Tibial nerve (tissue), 4 donors: ENCODE results near the gene TFIP11. TPM values are rescaled to one million over a fixed set of nuclear protein-coding genes. Genes with fewer than 3 reads are reported as not detected.

Experiments used
- DNase-seq, 2 donors: peaks; one replicate each; pipeline ENCODE4 v3.0.0-alpha.2; 2019; ENCODE audit warnings: low spot score in 2 of 2
- H3K27ac ChIP-seq, 4 donors: fragments of 200-600 bp; sonication (generic) in 3 of 4; one replicate each; pipeline ENCODE4 v1.5.1; 2017 to 2019; ENCODE audit warnings: mild to moderate bottlenecking in 1 of 4
- H3K27me3 ChIP-seq, 2 donors: fragments of 200-600 bp; sonication (generic) in 1 of 2; one replicate each; pipeline versions ENCODE4 v1.5.1 to v1.6.0; 2017 to 2019
- H3K36me3 ChIP-seq, 3 donors: fragments of 200-600 bp; sonication (generic); one replicate each; pipeline ENCODE4 v1.5.1; 2018 to 2019
- H3K4me1 ChIP-seq, 4 donors: fragments of 200-600 bp; sonication (generic) in 3 of 4; one replicate each; pipeline ENCODE4 v1.5.1; 2017 to 2019
- H3K4me3 ChIP-seq, 4 donors: fragments of 200-600 bp; sonication (generic) in 3 of 4; one replicate each; pipeline ENCODE4 v1.5.1; 2017 to 2019; ENCODE audit warnings: mild to moderate bottlenecking in 1 of 4, moderate library complexity in 1 of 4
- H3K9me3 ChIP-seq, 4 donors: fragments of 200-600 bp; sonication (generic) in 3 of 4; one replicate each; pipeline ENCODE4 v1.5.1; 2017 to 2019
- CTCF ChIP-seq, 5 experiments: fragments of 200-600 bp in 3 of 5; fragments of 450-650 bp in 2 of 5; sonication (generic) in 3 of 5; IDR thresholded peaks; one replicate each; pipeline ENCODE4 v1.5.1; 2016 to 2019; ENCODE audit warnings: antibody characterized with exemption in 5 of 5, mild to moderate bottlenecking in 3 of 5, moderate library complexity in 2 of 5
- EP300 ChIP-seq, 2 donors: sonication (generic); formaldehyde crosslinking; IDR thresholded peaks; one replicate each; pipeline ENCODE4 v1.6.1; 2017; ENCODE audit warnings: antibody characterized with exemption in 2 of 2, mild to moderate bottlenecking in 1 of 2
- POLR2A ChIP-seq, 2 donors: fragments of 450-650 bp; IDR thresholded peaks; one replicate each; pipeline ENCODE4 v1.6.1; 2017; ENCODE audit warnings: antibody characterized with exemption in 2 of 2, mild to moderate bottlenecking in 2 of 2, moderate library complexity in 2 of 2
- WGBS, 2 donors: methylation state at CpG; one replicate each; pipeline ENCODE4 v1.1.5; 2018; 5-methylcytosine and 5-hydroxymethylcytosine counted together
- total RNA-seq, 4 donors: library from RNA; depleted of rRNA; stranded (reverse); fragments of >200 nt; gene quantifications; one replicate each; pipeline ENCODE4 v1.1.0, GENCODE V29; 2016

Gene TFIP11
- total RNA-seq, 4 donors from 2014 or later = 15.5 to 23.9 (median 19.3) TPM

GRCh38 chr22:26479792-26480610 lies 32.3 kb downstream of the TFIP11 start:
- DNase-seq = no peak
- no peaks in the 10 kb centered on the region for H3K9me3 ChIP-seq
- H3K4me3 ChIP-seq = peak overlapping the region in 3 of 4 donors; percentile 6 to 17 (median 9)
- H3K4me1 ChIP-seq = peaks cover 0 to 76% (median 38%) of the 10 kb centered on the region in 4 donors
- H3K27ac ChIP-seq = peak overlapping the region in 2 of 4 donors; percentile 55 to 70
- H3K36me3 ChIP-seq = peaks cover 0 to 49% (median 8%) of the 10 kb centered on the region in 3 donors
- TF ChIP-seq EP300 (IDR thresholded peaks at IDR 0.05) (no peak), CTCF (IDR thresholded peaks at IDR 0.05) (no peak), POLR2A (IDR thresholded peaks at IDR 0.05) (no peak)
- no peaks in the 10 kb centered on the region for H3K27me3 ChIP-seq
- 42 to 51% methylated on average over 12 of the region's 12 CpGs for WGBS, 2 donors

GRCh38 chr22:26479043-26479791 lies 33.1 kb downstream of the TFIP11 start:
- TF ChIP-seq EP300 (IDR thresholded peaks at IDR 0.05) (no peak), CTCF (IDR thresholded peaks at IDR 0.05) (no peak), POLR2A (IDR thresholded peaks at IDR 0.05) (no peak)
- no peaks in the 10 kb centered on the region for H3K27me3 ChIP-seq
- no peak for DNase-seq
- peaks cover 0 to 68% (median 32%) of the 10 kb centered on the region in 4 donors for H3K4me1 ChIP-seq
- 31 to 40% methylated on average over 12 of the region's 12 CpGs for WGBS, 2 donors
- H3K4me3 ChIP-seq = peak overlapping the region in 3 of 4 donors; percentile 6 to 17 (median 9)
- peak overlapping the region in 3 of 4 donors; percentile 31 to 70 (median 55) for H3K27ac ChIP-seq
- H3K36me3 ChIP-seq = peaks cover 0 to 57% (median 8%) of the 10 kb centered on the region in 3 donors
- H3K9me3 ChIP-seq = no peaks in the 10 kb centered on the region

GRCh38 chr22:26477341-26477731 lies 34.9 kb downstream of the TFIP11 start:
- Histone ChIP-seq H3K4me3 (no peak overlapping the region), H3K9me3 (no peaks in the 10 kb centered on the region), H3K4me1 (peaks cover 0 to 57% (median 22%) of the 10 kb centered on the region in 4 donors), H3K27ac (peak overlapping the region in 1 of 4 donors; percentile 38), H3K36me3 (peaks cover 0 to 76% (median 10%) of the 10 kb centered on the region in 3 donors), H3K27me3 (no peaks in the 10 kb centered on the region)
- WGBS, 2 donors = 21 to 35% methylated on average over 4 of the region's 4 CpGs
- TF ChIP-seq EP300 (IDR thresholded peaks at IDR 0.05) = no peak
- no peak for TF ChIP-seq POLR2A (IDR thresholded peaks at IDR 0.05)
- no peak for TF ChIP-seq CTCF (IDR thresholded peaks at IDR 0.05)
- no peak for DNase-seq

- TF ChIP-seq CTCF (IDR thresholded peaks at IDR 0.05) = no peak
- no peak for TF ChIP-seq EP300 (IDR thresholded peaks at IDR 0.05)
- no peak for TF ChIP-seq POLR2A (IDR thresholded peaks at IDR 0.05)
- H3K9me3 ChIP-seq = no peaks in the 10 kb centered on the region
- H3K36me3 ChIP-seq = peaks cover 0 to 81% (median 15%) of the 10 kb centered on the region in 3 donors
- peaks cover 0 to 52% (median 19%) of the 10 kb centered on the region in 4 donors for H3K4me1 ChIP-seq
- H3K4me3 ChIP-seq = no peak overlapping the region
- no peaks in the 10 kb centered on the region for H3K27me3 ChIP-seq
- DNase-seq = no peak
- WGBS, 2 donors = 53 to 57% methylated on average over 4 of the region's 4 CpGs
- H3K27ac ChIP-seq = peak overlapping the region in 1 of 4 donors; percentile 38
These were observed 35.5 kb downstream of the TFIP11 start for GRCh38 chr22:26476705-26477340.
